Left lung (tissue), 10 donors: ENCODE measurements around the gene RPL26. TPM values are rescaled to one million over a fixed set of nuclear protein-coding genes. Genes with fewer than 3 reads are reported as not detected.

ENCODE experiments used
- ATAC-seq: fragments of 200-7000 bp; cut with Tn5 transposase; one replicate; pipeline ENCODE4 v1.9.1; 2020; ENCODE audit warnings: moderate library complexity
- DNase-seq, 4 donors: peaks; one replicate each; pipeline ENCODE4 v3.0.0-alpha.2; 2013 to 2020
- H3K27ac ChIP-seq, 2 donors: fragments of 200-600 bp; sonication (generic) in 1 of 2; one replicate each; pipeline versions ENCODE4 v1.5.0 to v1.8.0; 2020 to 2021
- H3K27me3 ChIP-seq, 2 donors: fragments of 200-600 bp; sonication (generic) in 1 of 2; one replicate each; pipeline versions ENCODE4 v1.5.0 to v1.8.0; 2020 to 2021
- H3K36me3 ChIP-seq, 2 donors: fragments of 200-600 bp; sonication (generic) in 1 of 2; one replicate each; pipeline versions ENCODE4 v1.5.0 to v1.8.0; 2020 to 2021
- H3K4me1 ChIP-seq, 2 donors: fragments of 200-600 bp; one replicate each; pipeline ENCODE4 v1.8.0; 2021
- H3K4me3 ChIP-seq, 2 donors: fragments of 200-600 bp; sonication (generic) in 1 of 2; one replicate each; pipeline versions ENCODE4 v1.5.0 to v1.8.0; 2020 to 2021; ENCODE audit warnings: mild to moderate bottlenecking in 1 of 2
- H3K9me3 ChIP-seq, 2 donors: fragments of 200-600 bp; sonication (generic) in 1 of 2; one replicate each; pipeline versions ENCODE4 v1.5.0 to v1.8.0; 2020 to 2021
- CTCF ChIP-seq, 2 donors: fragments of 200-600 bp; sonication (generic) in 1 of 2; IDR thresholded peaks; one replicate each; pipeline versions ENCODE4 v1.5.0 to v1.8.0; 2021; ENCODE audit warnings: antibody characterized with exemption in 2 of 2
- intact Hi-C, 2 donors: fragments of 100-400 bp; cut with DNase I; formaldehyde crosslinking; loops; one replicate each; pipeline versions ENCODE4 v1.11.2 to v1.14.2; 2022
- polyA plus RNA-seq, 6 donors: library from polyadenylated mRNA; unstranded; fragments of 120-200 nt; gene quantifications; one replicate each; pipeline ENCODE4 v1.2.1, GENCODE V29; 2013; ENCODE audit not compliant: insufficient read length in 6 of 6
- total RNA-seq, 2 donors: library from RNA; stranded (reverse); fragmentation: NEBNext Ultra II Directional; extraction: Animal tissue kit (Norgen Biotek cat#: 25700); gene quantifications; one replicate each; pipeline ENCODE4 v1.2.1, GENCODE V29; 2021
- donor health status: DM: no; HTN: yes; CAD: no.
- donor health status: DM: no; HTN: no; CAD: no.

Gene RPL26
- total and polyA plus RNA-seq, 8 donors = 1,094 to 3,628 (median 3,126) TPM

GRCh38 chr17:8409966-8410882 lies 27.2 kb upstream of the RPL26 start:
- Histone ChIP-seq H3K27ac (no peak overlapping the region), H3K27me3 (no peaks in the 10 kb centered on the region), H3K9me3 (no peaks in the 10 kb centered on the region), H3K4me1 (peaks cover 0 to 26% of the 10 kb centered on the region in 2 donors), H3K36me3 (no peaks in the 10 kb centered on the region), H3K4me3 (no peak overlapping the region)
- intact Hi-C loops = loop anchor here in 1 of 2 donors (10.0 kb wide), 2 partner anchors 335 to 375 kb away; partner anchors contain the start of gene CCDC42
- ATAC-seq = peak; percentile 95
- DNase-seq = peak; percentile 85 to 93 (median 91)
- peak; percentile 73 to 92 for TF ChIP-seq CTCF (IDR thresholded peaks at IDR 0.05)

GRCh38 chr17:8408371-8408770 lies 25.4 kb upstream of the RPL26 start:
- no peak for TF ChIP-seq CTCF (IDR thresholded peaks at IDR 0.05)
- intact Hi-C loops = no loop called here
- Histone ChIP-seq H3K36me3 (no peaks in the 10 kb centered on the region), H3K27me3 (no peaks in the 10 kb centered on the region), H3K4me1 (peaks cover 0 to 26% of the 10 kb centered on the region in 2 donors), H3K9me3 (no peaks in the 10 kb centered on the region), H3K4me3 (no peak overlapping the region), H3K27ac (no peak overlapping the region)
- peak in 1 of 4 donors; percentile 81 for DNase-seq
- ATAC-seq = peak; percentile 64

GRCh38 chr17:8406174-8406573 lies 23.2 kb upstream of the RPL26 start:
- Histone ChIP-seq H3K27ac (no peak overlapping the region), H3K27me3 (no peaks in the 10 kb centered on the region), H3K4me3 (no peak overlapping the region), H3K36me3 (no peaks in the 10 kb centered on the region), H3K9me3 (no peaks in the 10 kb centered on the region), H3K4me1 (peaks cover 0 to 12% of the 10 kb centered on the region in 2 donors)
- no peak for ATAC-seq
- intact Hi-C loops = no loop called here
- no peak for TF ChIP-seq CTCF (IDR thresholded peaks at IDR 0.05)
- no peak for DNase-seq

GRCh38 chr17:8405499-8406016 lies 22.6 kb upstream of the RPL26 start:
- H3K27me3 ChIP-seq = no peaks in the 10 kb centered on the region
- ATAC-seq = no peak
- no peak for DNase-seq
- H3K4me1 ChIP-seq = peaks cover 0 to 7% of the 10 kb centered on the region in 2 donors
- intact Hi-C loops = no loop called here
- H3K27ac ChIP-seq = no peak overlapping the region
- H3K36me3 ChIP-seq = no peaks in the 10 kb centered on the region
- H3K4me3 ChIP-seq = no peak overlapping the region
- no peaks in the 10 kb centered on the region for H3K9me3 ChIP-seq
- no peak for TF ChIP-seq CTCF (IDR thresholded peaks at IDR 0.05)

- no peak for ATAC-seq
- DNase-seq = no peak
- no peaks in the 10 kb centered on the region for H3K36me3 ChIP-seq
- H3K27me3 ChIP-seq = peaks cover 0 to 24% of the 10 kb centered on the region in 2 donors
- TF ChIP-seq CTCF (IDR thresholded peaks at IDR 0.05) = no peak
- H3K27ac ChIP-seq = no peak overlapping the region
- intact Hi-C loops = no loop called here
- no peak overlapping the region for H3K4me3 ChIP-seq
- H3K9me3 ChIP-seq = no peaks in the 10 kb centered on the region
- H3K4me1 ChIP-seq = no peaks in the 10 kb centered on the region
Measured at GRCh38 chr17:8402921-8403536, 20.0 kb upstream of the RPL26 start.
